K562 (cell line): ENCODE data around the gene PSMA5. TPM values are rescaled to one million over a fixed set of nuclear protein-coding genes. Genes with fewer than 3 reads are reported as not detected.
A peak's percentile ranks its signal among the peaks of the same experiment; 100 is the strongest.

Experiments used
- ARID4B ChIP-seq: sonication (generic); formaldehyde crosslinking; IDR thresholded peaks from 2 replicates; pipeline ENCODE4 v1.8.0; 2022; ENCODE audit warnings: mild to moderate bottlenecking, missing genetic modification reagents
- BCL6 ChIP-seq: fragments of 250-450 bp; sonication (Bioruptor Pico); IDR thresholded peaks from 2 replicates; pipeline ENCODE4 v1.4.0; 2020
- ZBTB11 ChIP-seq, 3 experiments: fragments of 200-800 bp in 1 of 3; fragments of 250-450 bp in 1 of 3; fragments of 450-650 bp in 1 of 3; sonication (Bioruptor Pico) in 1 of 3; sonication (Bioruptor generic) in 1 of 3; formaldehyde crosslinking in 1 of 3; IDR thresholded peaks; 2 replicates each; pipeline versions ENCODE4 v1.6.1 to v1.8.0; 2016 to 2022; ENCODE audit warnings: mild to moderate bottlenecking in 2 of 3, missing genetic modification characterization in 2 of 3, missing compliant biosample characterization in 1 of 3, moderate library complexity in 1 of 3
- ZC3H8 ChIP-seq: fragments of 450-650 bp; IDR thresholded peaks from 2 replicates; pipeline ENCODE4 v1.6.1; 2017
- polyA plus RNA-seq, 8 experiments: library from polyadenylated mRNA; depleted of rRNA in 4 of 8; stranded (reverse) in 5 of 8; unstranded in 3 of 8; fragments of >200 nt; fragmentation: Nextera tagmentation in 2 of 8; fragmentation: Illumina TruSeq in 1 of 8; extraction: Ambion mirVana in 2 of 8; extraction: Trizol in 1 of 8; gene quantifications; 2 replicates each; pipeline versions ENCODE4 v1.2.1 to v1.2.3, GENCODE V29; 2011 to 2014; ENCODE audit warnings: inconsistent platforms in 1 of 8, missing spikeins in 1 of 8
- total RNA-seq, 7 experiments: library from RNA; depleted of rRNA in 6 of 7; stranded (reverse); fragments of >200 nt in 6 of 7; fragmentation: Illumina TruSeq in 2 of 7; extraction: Trizol in 2 of 7; gene quantifications; 2 replicates each; pipeline versions ENCODE4 v1.2.1 to v1.2.3, GENCODE V29; 2011 to 2021; ENCODE audit warnings: low replicate concordance in 1 of 7
- TF ChIP-seq, protein P1 (sequence below), 2 experiments: fragments of 450-650 bp in 1 of 2; sonication (generic) in 1 of 2; formaldehyde crosslinking in 1 of 2; IDR thresholded peaks; 2 replicates each; pipeline versions ENCODE4 v1.7.1 to v1.9.0; 2016 to 2022; ENCODE audit warnings: inconsistent platforms in 1 of 2, mild to moderate bottlenecking in 1 of 2, missing genetic modification reagents in 1 of 2
- TF ChIP-seq, protein P2 (sequence below): fragments of 450-650 bp; formaldehyde crosslinking; IDR thresholded peaks from 2 replicates; pipeline ENCODE4 v1.4.0; 2020; ENCODE audit warnings: mild to moderate bottlenecking, moderate library complexity

The PSMA5 gene
- total and polyA plus RNA-seq, 9 of the 15 experiments (the other 6 are each of a cell fraction or from before 2014, with no cell fraction given), result 82.6 to 542 (median 287) TPM

DNA sequence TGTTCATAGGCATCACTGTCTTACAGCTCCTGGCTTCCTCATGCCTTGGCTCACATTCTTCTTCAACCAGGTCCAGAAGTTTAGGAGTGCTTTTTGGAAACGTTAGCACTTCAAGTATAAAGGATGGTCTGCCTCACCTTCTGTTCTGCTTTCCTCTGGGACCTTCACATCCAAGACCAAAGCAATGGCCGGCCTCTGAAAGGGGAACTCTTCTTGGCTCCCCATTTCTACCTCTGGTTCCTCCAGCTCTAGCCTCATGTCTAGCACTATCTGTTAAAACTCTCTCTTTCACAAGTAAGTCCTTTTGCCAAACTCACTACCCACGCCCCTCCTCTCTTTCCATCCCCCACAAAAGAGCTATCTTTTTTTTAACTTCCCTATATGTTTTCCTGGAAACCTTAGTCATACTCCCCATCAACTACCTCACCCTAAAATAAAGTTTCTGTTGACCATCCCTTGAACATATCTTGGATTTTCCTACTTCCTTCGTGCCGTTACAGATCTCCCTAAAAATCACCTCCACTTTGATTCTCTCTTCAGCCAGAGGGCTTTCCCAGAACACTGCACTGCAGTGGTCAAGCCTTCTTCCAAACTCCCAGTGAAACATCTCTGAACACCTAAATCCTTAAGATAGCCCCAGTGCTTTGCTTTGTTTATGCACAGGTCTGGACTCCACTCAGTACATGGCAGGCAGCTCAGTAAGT lies 36.5 kb downstream of the PSMA5 start (continued):
- TF ChIP-seq, protein P1, sequence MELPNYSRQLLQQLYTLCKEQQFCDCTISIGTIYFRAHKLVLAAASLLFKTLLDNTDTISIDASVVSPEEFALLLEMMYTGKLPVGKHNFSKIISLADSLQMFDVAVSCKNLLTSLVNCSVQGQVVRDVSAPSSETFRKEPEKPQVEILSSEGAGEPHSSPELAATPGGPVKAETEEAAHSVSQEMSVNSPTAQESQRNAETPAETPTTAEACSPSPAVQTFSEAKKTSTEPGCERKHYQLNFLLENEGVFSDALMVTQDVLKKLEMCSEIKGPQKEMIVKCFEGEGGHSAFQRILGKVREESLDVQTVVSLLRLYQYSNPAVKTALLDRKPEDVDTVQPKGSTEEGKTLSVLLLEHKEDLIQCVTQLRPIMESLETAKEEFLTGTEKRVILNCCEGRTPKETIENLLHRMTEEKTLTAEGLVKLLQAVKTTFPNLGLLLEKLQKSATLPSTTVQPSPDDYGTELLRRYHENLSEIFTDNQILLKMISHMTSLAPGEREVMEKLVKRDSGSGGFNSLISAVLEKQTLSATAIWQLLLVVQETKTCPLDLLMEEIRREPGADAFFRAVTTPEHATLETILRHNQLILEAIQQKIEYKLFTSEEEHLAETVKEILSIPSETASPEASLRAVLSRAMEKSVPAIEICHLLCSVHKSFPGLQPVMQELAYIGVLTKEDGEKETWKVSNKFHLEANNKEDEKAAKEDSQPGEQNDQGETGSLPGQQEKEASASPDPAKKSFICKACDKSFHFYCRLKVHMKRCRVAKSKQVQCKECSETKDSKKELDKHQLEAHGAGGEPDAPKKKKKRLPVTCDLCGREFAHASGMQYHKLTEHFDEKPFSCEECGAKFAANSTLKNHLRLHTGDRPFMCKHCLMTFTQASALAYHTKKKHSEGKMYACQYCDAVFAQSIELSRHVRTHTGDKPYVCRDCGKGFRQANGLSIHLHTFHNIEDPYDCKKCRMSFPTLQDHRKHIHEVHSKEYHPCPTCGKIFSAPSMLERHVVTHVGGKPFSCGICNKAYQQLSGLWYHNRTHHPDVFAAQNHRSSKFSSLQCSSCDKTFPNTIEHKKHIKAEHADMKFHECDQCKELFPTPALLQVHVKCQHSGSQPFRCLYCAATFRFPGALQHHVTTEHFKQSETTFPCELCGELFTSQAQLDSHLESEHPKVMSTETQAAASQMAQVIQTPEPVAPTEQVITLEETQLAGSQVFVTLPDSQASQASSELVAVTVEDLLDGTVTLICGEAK (IDR thresholded peaks at IDR 0.05), result peak; percentile 84
- TF ChIP-seq, protein P1 (CRISPR knock-in tag; IDR thresholded peaks at IDR 0.05), result no peak
- TF ChIP-seq ZC3H8, result no peak
- TF ChIP-seq, protein P2, sequence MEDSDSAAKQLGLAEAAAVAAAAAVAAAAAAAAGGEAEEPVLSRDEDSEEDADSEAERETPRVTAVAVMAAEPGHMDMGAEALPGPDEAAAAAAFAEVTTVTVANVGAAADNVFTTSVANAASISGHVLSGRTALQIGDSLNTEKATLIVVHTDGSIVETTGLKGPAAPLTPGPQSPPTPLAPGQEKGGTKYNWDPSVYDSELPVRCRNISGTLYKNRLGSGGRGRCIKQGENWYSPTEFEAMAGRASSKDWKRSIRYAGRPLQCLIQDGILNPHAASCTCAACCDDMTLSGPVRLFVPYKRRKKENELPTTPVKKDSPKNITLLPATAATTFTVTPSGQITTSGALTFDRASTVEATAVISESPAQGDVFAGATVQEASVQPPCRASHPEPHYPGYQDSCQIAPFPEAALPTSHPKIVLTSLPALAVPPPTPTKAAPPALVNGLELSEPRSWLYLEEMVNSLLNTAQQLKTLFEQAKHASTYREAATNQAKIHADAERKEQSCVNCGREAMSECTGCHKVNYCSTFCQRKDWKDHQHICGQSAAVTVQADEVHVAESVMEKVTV (CRISPR knock-in tag), result 0 out of 2 replicates have a peak, but pooled peaks have one; percentile 22
- TF ChIP-seq ZBTB11 (CRISPR knock-in tag; IDR thresholded peaks at IDR 0.05), result 0 out of 6 replicates have a peak, but pooled peaks of 1 of the 3 experiments have one; percentile 15
- no peak for TF ChIP-seq ARID4B (CRISPR knock-in tag)
- no peak for TF ChIP-seq BCL6 (CRISPR knock-in tag)
